ENCODE measurements around the gene IMMP2L.

DNA sequence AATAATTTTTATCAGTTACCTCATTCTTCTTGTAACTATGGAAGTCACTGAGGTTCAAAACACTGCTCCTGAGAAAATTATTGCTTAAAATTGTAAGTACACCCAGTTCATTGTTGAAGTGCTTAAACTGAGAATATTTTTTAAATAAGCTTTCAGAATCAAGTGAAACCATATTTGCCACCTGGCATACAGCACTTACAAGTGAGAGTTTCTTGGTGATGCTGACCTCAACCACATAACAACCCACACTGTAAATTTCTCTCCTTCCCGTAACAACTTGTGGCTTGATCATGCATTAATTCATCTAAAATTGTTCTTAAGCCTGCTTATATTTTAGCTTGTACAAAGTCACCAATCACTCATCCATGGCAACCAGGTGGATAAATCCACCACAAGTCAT, 34.0 kb downstream of the IMMP2L start:
- TF ChIP-seq SMC3 (IDR thresholded peaks at IDR 0.05; ENCODE audit: low read length) (no peak), ETS1 (CRISPR knock-in tag; IDR thresholded peaks at IDR 0.05) (no peak), GTF2F1 (IDR thresholded peaks at IDR 0.05; ENCODE audit: low read length) (no peak), ZSCAN29 (CRISPR knock-in tag; conservative IDR thresholded peaks at IDR 0.05) (no peak), CBFB (CRISPR knock-in tag; IDR thresholded peaks at IDR 0.05) (no peak), EZH2 (conservative IDR thresholded peaks at IDR 0.05; ENCODE audit: low read depth, low read length) (no peak)

Measured in HepG2 (cell line).